Activated CD4-positive, alpha-beta T cell treated with anti-CD3 and anti-CD28 coated beads, Interleukin-2, amount 10 ng/mL, durations not matched to agents 7 days and 5 days (primary cell): ENCODE measurements around the gene RAMP3. TPM values are rescaled to one million over a fixed set of nuclear protein-coding genes. Genes with fewer than 3 reads are reported as not detected.
"Not testable (repeated sequence)": the region's sequence is repeated elsewhere in the genome, so short reads cannot be mapped to it uniquely, and the experiment has no call there.

Experiments
- CTCF ChIA-PET: fragments of 350-600 bp; sonication (Branson Sonifier 250); formaldehyde crosslinking; loops from one replicate; lab custom pipeline; 2021; ENCODE audit warnings: antibody characterized with exemption; lab: Charles Lee
- POLR2A ChIA-PET: fragments of 350-600 bp; sonication (Branson Sonifier 250); formaldehyde crosslinking; loops from one replicate; lab custom pipeline; 2021; ENCODE audit warnings: antibody characterized with exemption; lab: Charles Lee
- DNase-seq: peaks from one replicate; pipeline ENCODE4 v3.0.0-alpha.2; 2020
- H3K27ac Mint-ChIP-seq: one replicate; pipeline ENCODE4 v1.8.0; 2021; ENCODE audit warnings: mild to moderate bottlenecking, moderate library complexity, mixed read lengths
- H3K27me3 Mint-ChIP-seq: one replicate; pipeline ENCODE4 v1.8.0; 2021; ENCODE audit warnings: mixed read lengths
- H3K36me3 Mint-ChIP-seq: one replicate; pipeline ENCODE4 v1.8.0; 2021; ENCODE audit warnings: low read depth, mixed read lengths
- H3K4me1 Mint-ChIP-seq: one replicate; pipeline ENCODE4 v1.8.0; 2021; ENCODE audit warnings: mixed read lengths
- H3K4me3 Mint-ChIP-seq: one replicate; pipeline ENCODE4 v1.8.0; 2021; ENCODE audit warnings: mild to moderate bottlenecking, moderate library complexity, mixed read lengths
- H3K9me3 Mint-ChIP-seq: one replicate; pipeline ENCODE4 v1.8.0; 2021; ENCODE audit warnings: mixed read lengths
- total RNA-seq, 2 experiments: library from RNA; stranded (reverse); gene quantifications; one replicate each; pipeline ENCODE4 v1.2.3, GENCODE V29; 2021

RAMP3 gene
- total RNA-seq, 2 experiments from 2014 or later = not detected

DNA sequence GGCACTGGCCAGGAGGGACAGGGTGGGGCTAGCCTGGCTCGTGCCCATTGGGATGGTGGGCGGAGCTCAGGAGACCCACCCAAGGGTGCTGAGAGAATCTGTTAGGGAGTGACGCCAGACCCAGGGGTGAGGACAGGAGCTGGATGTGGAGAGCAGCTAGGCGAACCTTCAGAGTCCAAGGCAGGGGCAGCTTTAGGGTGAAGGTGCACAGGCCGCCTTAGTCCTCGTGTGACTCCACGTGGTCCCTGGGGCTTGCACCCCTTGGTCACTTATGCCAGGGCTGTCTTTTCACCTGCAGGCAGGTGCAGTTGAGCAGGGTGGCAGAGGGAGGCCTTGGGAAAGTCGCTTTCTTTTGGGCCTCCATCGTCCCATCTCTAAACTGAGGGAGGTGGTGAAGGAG lies 4.3 kb downstream of the RAMP3 start:
- Mint-ChIP-seq H3K4me1 (peaks cover 13% of the 10 kb centered on the region), H3K36me3 (no peaks in the 10 kb centered on the region), H3K4me3 (no peak overlapping the region), H3K27ac (no peak overlapping the region), H3K27me3 (peaks cover 28% of the 10 kb centered on the region), H3K9me3 (peaks cover 5% of the 10 kb centered on the region)
- ChIA-PET POLR2A (interaction anchor here (0.7 kb wide), 1 partner anchor 13 kb away, joined by 5 read pairs; no protein-coding TSS in a partner anchor), CTCF (interaction anchor here (1.5 kb wide), 1 partner anchor 77 kb away, joined by 3 read pairs; no protein-coding TSS in a partner anchor)
- DNase-seq = no peak

GRCh38 chr7:45162311-45162845 lies 4.8 kb downstream of the RAMP3 start:
- Mint-ChIP-seq H3K27me3 (peaks cover 23% of the 10 kb centered on the region), H3K9me3 (peaks cover 5% of the 10 kb centered on the region), H3K27ac (no peak overlapping the region), H3K36me3 (no peaks in the 10 kb centered on the region), H3K4me3 (no peak overlapping the region), H3K4me1 (peaks cover 8% of the 10 kb centered on the region)
- POLR2A ChIA-PET = no interaction called here
- DNase-seq = no peak
- CTCF ChIA-PET = interaction anchor here (1.5 kb wide), 1 partner anchor 77 kb away, joined by 3 read pairs; no protein-coding TSS in a partner anchor

GRCh38 chr7:45162943-45163691 lies 5.5 kb downstream of the RAMP3 start:
- H3K4me1 Mint-ChIP-seq = peaks cover 8% of the 10 kb centered on the region
- POLR2A ChIA-PET = no interaction called here
- peaks cover 22% of the 10 kb centered on the region for H3K27me3 Mint-ChIP-seq
- H3K4me3 Mint-ChIP-seq = no peak overlapping the region
- no peaks in the 10 kb centered on the region for H3K36me3 Mint-ChIP-seq
- H3K9me3 Mint-ChIP-seq = peaks cover 5% of the 10 kb centered on the region
- CTCF ChIA-PET = interaction anchor here (0.9 to 1.5 kb wide), 2 partner anchors 46 to 76 kb away, joined by 3 read pairs; no protein-coding TSS in a partner anchor
- no peak for DNase-seq
- no peak overlapping the region for H3K27ac Mint-ChIP-seq

DNA sequence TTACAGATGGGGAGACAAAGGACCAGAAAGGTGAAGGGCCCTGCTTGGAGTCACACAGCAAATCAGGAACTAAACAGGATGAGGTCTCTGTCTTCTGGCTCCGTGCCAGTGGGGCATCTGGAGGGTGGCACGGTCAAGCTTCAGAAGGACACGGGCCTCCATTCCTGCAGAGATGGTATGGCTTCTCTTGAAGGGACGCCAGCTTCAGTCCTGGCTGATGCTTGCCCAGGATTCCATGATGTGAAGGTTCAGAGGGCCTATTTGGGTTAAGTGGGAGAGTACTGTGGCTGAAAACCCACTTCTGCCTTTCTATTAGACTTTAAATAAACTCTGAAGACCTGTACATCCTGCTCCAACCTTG lies 6.1 kb downstream of the RAMP3 start:
- Mint-ChIP-seq H3K4me1 (peaks cover 8% of the 10 kb centered on the region), H3K27me3 (peaks cover 17% of the 10 kb centered on the region), H3K4me3 (no peak overlapping the region), H3K9me3 (peaks cover 5% of the 10 kb centered on the region), H3K36me3 (no peaks in the 10 kb centered on the region), H3K27ac (no peak overlapping the region)
- ChIA-PET CTCF (interaction anchor here (0.9 kb wide), 1 partner anchor 46 kb away, joined by 3 read pairs; no protein-coding TSS in a partner anchor), POLR2A (no interaction called here)
- no peak for DNase-seq

- CTCF ChIA-PET = interaction anchor here (0.7 kb wide), 1 partner anchor 96 kb away, joined by 3 read pairs; no protein-coding TSS in a partner anchor
- H3K27ac Mint-ChIP-seq, H3K4me1 Mint-ChIP-seq, H3K4me3 Mint-ChIP-seq, H3K36me3 Mint-ChIP-seq, POLR2A ChIA-PET, H3K9me3 Mint-ChIP-seq, DNase-seq: not testable (repeated sequence)
- peaks cover 11% of the 10 kb centered on the region for H3K27me3 Mint-ChIP-seq
Measured at GRCh38 chr7:45164271-45164670, 6.7 kb downstream of the RAMP3 start.

GRCh38 chr7:45165857-45166256 lies 8.3 kb downstream of the RAMP3 start:
- Mint-ChIP-seq H3K27ac (no peak overlapping the region), H3K36me3 (no peaks in the 10 kb centered on the region), H3K4me3 (no peak overlapping the region), H3K27me3 (peaks cover 16% of the 10 kb centered on the region), H3K9me3 (peaks cover 5% of the 10 kb centered on the region), H3K4me1 (peaks cover 3% of the 10 kb centered on the region)
- ChIA-PET CTCF (interaction anchor here (0.6 kb wide), 1 partner anchor 16 kb away, joined by 4 read pairs; no protein-coding TSS in a partner anchor), POLR2A (no interaction called here)
- DNase-seq = no peak

GRCh38 chr7:45171946-45172345 lies 14.4 kb downstream of the RAMP3 start:
- peaks cover 8% of the 10 kb centered on the region for H3K27me3 Mint-ChIP-seq
- POLR2A ChIA-PET = no interaction called here
- CTCF ChIA-PET = interaction anchor here (0.6 to 1.9 kb wide), 3 partner anchors 9 to 680 kb away, joined by 3 to 6 read pairs (median 3); no protein-coding TSS in a partner anchor
- H3K4me3 Mint-ChIP-seq = no peak overlapping the region
- H3K27ac Mint-ChIP-seq = no peak overlapping the region
- no peaks in the 10 kb centered on the region for H3K36me3 Mint-ChIP-seq
- H3K4me1 Mint-ChIP-seq = peaks cover 4% of the 10 kb centered on the region
- no peaks in the 10 kb centered on the region for H3K9me3 Mint-ChIP-seq
- no peak for DNase-seq

DNA sequence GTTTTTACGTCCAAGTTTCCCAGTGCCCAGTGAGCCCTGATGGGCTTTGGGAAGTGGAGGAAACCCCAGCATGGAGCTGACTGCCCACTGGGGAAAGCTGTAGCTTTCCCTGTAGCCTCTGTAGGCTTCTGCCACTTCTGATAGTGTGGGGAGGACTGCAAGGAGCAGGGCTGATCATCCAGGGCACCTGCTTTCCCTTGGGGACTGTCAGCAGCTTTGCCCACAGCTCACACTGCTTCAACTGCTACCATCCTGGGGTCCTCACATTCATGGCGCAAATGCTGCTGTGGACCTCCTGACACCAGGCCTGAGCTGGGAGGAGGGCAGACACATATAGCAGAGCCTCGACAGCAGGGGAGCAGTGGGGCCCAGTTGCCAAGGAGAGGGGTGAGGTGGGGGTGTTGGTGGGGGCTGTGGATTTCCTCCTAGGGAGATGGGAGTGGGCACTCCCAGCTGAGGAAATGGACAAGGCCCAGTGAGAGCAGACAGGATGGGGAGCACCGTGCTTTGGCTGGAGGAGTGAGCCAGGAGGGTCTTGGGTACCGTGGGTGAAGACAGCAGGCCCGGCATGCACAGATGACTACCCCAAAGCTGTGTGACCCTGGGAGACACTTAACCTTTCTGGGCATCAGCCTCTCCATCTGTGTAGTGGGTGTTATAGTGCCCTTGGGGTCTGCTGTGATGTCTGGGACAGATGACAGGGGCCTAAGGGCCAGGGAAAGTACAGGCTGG lies 16.2 kb downstream of the RAMP3 start:
- no peak overlapping the region for H3K4me3 Mint-ChIP-seq
- no peaks in the 10 kb centered on the region for H3K36me3 Mint-ChIP-seq
- ChIA-PET POLR2A (no interaction called here), CTCF (interaction anchor here (1.1 to 1.9 kb wide), 2 partner anchors 32 to 66 kb away, joined by 3 to 6 read pairs; no protein-coding TSS in a partner anchor)
- no peaks in the 10 kb centered on the region for H3K9me3 Mint-ChIP-seq
- no peak overlapping the region for H3K27ac Mint-ChIP-seq
- peaks cover 8% of the 10 kb centered on the region for H3K27me3 Mint-ChIP-seq
- H3K4me1 Mint-ChIP-seq = peaks cover 4% of the 10 kb centered on the region
- no peak for DNase-seq

DNA sequence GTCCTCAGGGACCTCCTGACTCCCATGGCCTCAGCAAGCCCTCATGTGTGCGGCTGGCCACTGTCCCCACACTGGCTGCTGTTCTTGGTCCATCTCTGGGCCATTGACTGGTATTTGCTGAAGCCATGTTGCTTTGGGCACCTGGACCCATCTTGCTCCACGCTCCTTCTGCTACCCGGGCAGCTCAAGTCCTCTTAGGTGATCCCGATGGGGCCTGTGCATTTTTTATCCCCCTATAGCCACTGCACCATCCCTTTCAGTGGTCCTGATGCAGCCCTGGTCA lies 16.7 kb downstream of the RAMP3 start:
- H3K4me1 Mint-ChIP-seq = peaks cover 4% of the 10 kb centered on the region
- POLR2A ChIA-PET = no interaction called here
- no peaks in the 10 kb centered on the region for H3K36me3 Mint-ChIP-seq
- no peak for DNase-seq
- CTCF ChIA-PET = interaction anchor here (0.6 kb wide), 1 partner anchor 26 kb away, joined by 3 read pairs; no protein-coding TSS in a partner anchor
- H3K4me3 Mint-ChIP-seq = no peak overlapping the region
- H3K27ac Mint-ChIP-seq = no peak overlapping the region
- H3K9me3 Mint-ChIP-seq = no peaks in the 10 kb centered on the region
- peaks cover 8% of the 10 kb centered on the region for H3K27me3 Mint-ChIP-seq

- CTCF ChIA-PET = interaction anchor here (0.6 kb wide), 1 partner anchor 25 kb away, joined by 3 read pairs; no protein-coding TSS in a partner anchor
- Mint-ChIP-seq H3K27me3 (peaks cover 4% of the 10 kb centered on the region), H3K4me1 (peaks cover 4% of the 10 kb centered on the region), H3K36me3 (no peaks in the 10 kb centered on the region), H3K9me3 (no peaks in the 10 kb centered on the region), H3K27ac (no peak overlapping the region), H3K4me3 (no peak overlapping the region)
- POLR2A ChIA-PET = no interaction called here
- no peak for DNase-seq
Measured at GRCh38 chr7:45174966-45175765, 17.6 kb downstream of the RAMP3 start.

- ChIA-PET POLR2A (no interaction called here), CTCF (no interaction called here)
- Mint-ChIP-seq H3K9me3 (no peaks in the 10 kb centered on the region), H3K4me3 (no peak overlapping the region), H3K27me3 (peaks cover 4% of the 10 kb centered on the region), H3K27ac (no peak overlapping the region), H3K4me1 (peaks cover 4% of the 10 kb centered on the region), H3K36me3 (no peaks in the 10 kb centered on the region)
- no peak for DNase-seq
Measured at GRCh38 chr7:45176091-45176490, 18.5 kb downstream of the RAMP3 start.
